SK-N-SH (cell line): ENCODE data around the gene RPA1.

ENCODE experiments used
- EP300 ChIP-seq, 2 experiments: IDR thresholded peaks; 2 replicates each; pipeline versions ENCODE4 v1.4.0 to v1.6.1; 2012; ENCODE audit warnings: borderline replicate concordance in 1 of 2, low read depth in 1 of 2, low read length in 1 of 2
- FOXJ3 ChIP-seq: sonication (generic); formaldehyde crosslinking; IDR thresholded peaks from 2 replicates; pipeline ENCODE4 v1.5.1; 2020; ENCODE audit warnings: mild to moderate bottlenecking, missing genetic modification reagents
- JUND ChIP-seq: IDR thresholded peaks from 2 replicates; pipeline ENCODE4 v1.4.0; 2012
- POLR2AphosphoS5 ChIP-seq: IDR thresholded peaks from 2 replicates; pipeline ENCODE4 v1.6.1; 2012; ENCODE audit warnings: low read depth, low read length
- RAD21 ChIP-seq: IDR thresholded peaks from 2 replicates; pipeline ENCODE4 v1.6.1; 2012; ENCODE audit warnings: mild to moderate bottlenecking, low read length
- RCOR1 ChIP-seq: fragments of 150-350 bp; IDR thresholded peaks from 2 replicates; pipeline ENCODE4 v1.6.1; 2017; ENCODE audit warnings: antibody characterized with exemption, low read length
- TAF1 ChIP-seq: IDR thresholded peaks from 2 replicates; pipeline ENCODE4 v1.6.1; 2012; ENCODE audit warnings: low read depth, mild to moderate bottlenecking, low read length, moderate library complexity, borderline replicate concordance
- YY1 ChIP-seq: IDR thresholded peaks from 2 replicates; pipeline ENCODE4 v1.4.0; 2012; ENCODE audit warnings: low read depth, mild to moderate bottlenecking
- TF ChIP-seq, protein P1 (sequence below): fragments of 200-600 bp; sonication (generic); IDR thresholded peaks from 2 replicates; pipeline ENCODE4 v1.6.1; 2017; ENCODE audit warnings: antibody characterized with exemption, mild to moderate bottlenecking, moderate library complexity
- TF ChIP-seq, protein P2 (sequence below): IDR thresholded peaks from 2 replicates; pipeline ENCODE4 v1.6.1; 2012; ENCODE audit warnings: mild to moderate bottlenecking, low read depth, low read length, moderate library complexity

- TF ChIP-seq, protein P1, sequence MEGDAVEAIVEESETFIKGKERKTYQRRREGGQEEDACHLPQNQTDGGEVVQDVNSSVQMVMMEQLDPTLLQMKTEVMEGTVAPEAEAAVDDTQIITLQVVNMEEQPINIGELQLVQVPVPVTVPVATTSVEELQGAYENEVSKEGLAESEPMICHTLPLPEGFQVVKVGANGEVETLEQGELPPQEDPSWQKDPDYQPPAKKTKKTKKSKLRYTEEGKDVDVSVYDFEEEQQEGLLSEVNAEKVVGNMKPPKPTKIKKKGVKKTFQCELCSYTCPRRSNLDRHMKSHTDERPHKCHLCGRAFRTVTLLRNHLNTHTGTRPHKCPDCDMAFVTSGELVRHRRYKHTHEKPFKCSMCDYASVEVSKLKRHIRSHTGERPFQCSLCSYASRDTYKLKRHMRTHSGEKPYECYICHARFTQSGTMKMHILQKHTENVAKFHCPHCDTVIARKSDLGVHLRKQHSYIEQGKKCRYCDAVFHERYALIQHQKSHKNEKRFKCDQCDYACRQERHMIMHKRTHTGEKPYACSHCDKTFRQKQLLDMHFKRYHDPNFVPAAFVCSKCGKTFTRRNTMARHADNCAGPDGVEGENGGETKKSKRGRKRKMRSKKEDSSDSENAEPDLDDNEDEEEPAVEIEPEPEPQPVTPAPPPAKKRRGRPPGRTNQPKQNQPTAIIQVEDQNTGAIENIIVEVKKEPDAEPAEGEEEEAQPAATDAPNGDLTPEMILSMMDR: no peak
- TF ChIP-seq EP300 (IDR thresholded peaks at IDR 0.05; ENCODE audit: borderline replicate concordance in 1 of 2, low read depth in 1 of 2, low read length in 1 of 2) (no peak), RAD21 (no peak), JUND (no peak), TAF1 (no peak), YY1 (no peak), RCOR1 (no peak), POLR2AphosphoS5 (no peak), FOXJ3 (CRISPR knock-in tag) (no peak)
- TF ChIP-seq, protein P2, sequence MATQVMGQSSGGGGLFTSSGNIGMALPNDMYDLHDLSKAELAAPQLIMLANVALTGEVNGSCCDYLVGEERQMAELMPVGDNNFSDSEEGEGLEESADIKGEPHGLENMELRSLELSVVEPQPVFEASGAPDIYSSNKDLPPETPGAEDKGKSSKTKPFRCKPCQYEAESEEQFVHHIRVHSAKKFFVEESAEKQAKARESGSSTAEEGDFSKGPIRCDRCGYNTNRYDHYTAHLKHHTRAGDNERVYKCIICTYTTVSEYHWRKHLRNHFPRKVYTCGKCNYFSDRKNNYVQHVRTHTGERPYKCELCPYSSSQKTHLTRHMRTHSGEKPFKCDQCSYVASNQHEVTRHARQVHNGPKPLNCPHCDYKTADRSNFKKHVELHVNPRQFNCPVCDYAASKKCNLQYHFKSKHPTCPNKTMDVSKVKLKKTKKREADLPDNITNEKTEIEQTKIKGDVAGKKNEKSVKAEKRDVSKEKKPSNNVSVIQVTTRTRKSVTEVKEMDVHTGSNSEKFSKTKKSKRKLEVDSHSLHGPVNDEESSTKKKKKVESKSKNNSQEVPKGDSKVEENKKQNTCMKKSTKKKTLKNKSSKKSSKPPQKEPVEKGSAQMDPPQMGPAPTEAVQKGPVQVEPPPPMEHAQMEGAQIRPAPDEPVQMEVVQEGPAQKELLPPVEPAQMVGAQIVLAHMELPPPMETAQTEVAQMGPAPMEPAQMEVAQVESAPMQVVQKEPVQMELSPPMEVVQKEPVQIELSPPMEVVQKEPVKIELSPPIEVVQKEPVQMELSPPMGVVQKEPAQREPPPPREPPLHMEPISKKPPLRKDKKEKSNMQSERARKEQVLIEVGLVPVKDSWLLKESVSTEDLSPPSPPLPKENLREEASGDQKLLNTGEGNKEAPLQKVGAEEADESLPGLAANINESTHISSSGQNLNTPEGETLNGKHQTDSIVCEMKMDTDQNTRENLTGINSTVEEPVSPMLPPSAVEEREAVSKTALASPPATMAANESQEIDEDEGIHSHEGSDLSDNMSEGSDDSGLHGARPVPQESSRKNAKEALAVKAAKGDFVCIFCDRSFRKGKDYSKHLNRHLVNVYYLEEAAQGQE: no peak
Measured at GRCh38 chr17:1916963-1917715, 87.3 kb downstream of the RPA1 start.
